Spleen (tissue), 7 donors: ENCODE data around the gene SMARCC2.

Source experiments
- POLR2A ChIP-seq, 3 donors: fragments of 450-650 bp; IDR thresholded peaks; one replicate each; pipeline ENCODE4 v1.5.1; 2017; ENCODE audit warnings: antibody characterized with exemption in 3 of 3, mild to moderate bottlenecking in 1 of 3
- POLR2AphosphoS5 ChIP-seq, 3 donors: sonication (generic); formaldehyde crosslinking; IDR thresholded peaks; one replicate each; pipeline ENCODE4 v1.5.1; 2017; ENCODE audit warnings: antibody characterized with exemption in 3 of 3
- TF ChIP-seq, protein P1 (sequence below), 11 experiments: fragments of 200-600 bp in 7 of 11; fragments of 450-650 bp in 4 of 11; sonication (generic) in 4 of 11; IDR thresholded peaks in 8 of 11; conservative IDR thresholded peaks in 3 of 11; 1 replicate in 7 of 11; 2 replicates in 4 of 11; pipeline versions ENCODE4 v1.4.0 to v1.8.0; 2016 to 2021; ENCODE audit warnings: antibody characterized with exemption in 11 of 11, inconsistent platforms in 4 of 11, mild to moderate bottlenecking in 1 of 11
- donor health status: DM: no; HTN: no; CAD: no; lungs with moderate emphysema.
- donor health status: DM: no; HTN: no; CAD: no.
- donor health status: DM: no; HTN: no; CAD: no.

DNA sequence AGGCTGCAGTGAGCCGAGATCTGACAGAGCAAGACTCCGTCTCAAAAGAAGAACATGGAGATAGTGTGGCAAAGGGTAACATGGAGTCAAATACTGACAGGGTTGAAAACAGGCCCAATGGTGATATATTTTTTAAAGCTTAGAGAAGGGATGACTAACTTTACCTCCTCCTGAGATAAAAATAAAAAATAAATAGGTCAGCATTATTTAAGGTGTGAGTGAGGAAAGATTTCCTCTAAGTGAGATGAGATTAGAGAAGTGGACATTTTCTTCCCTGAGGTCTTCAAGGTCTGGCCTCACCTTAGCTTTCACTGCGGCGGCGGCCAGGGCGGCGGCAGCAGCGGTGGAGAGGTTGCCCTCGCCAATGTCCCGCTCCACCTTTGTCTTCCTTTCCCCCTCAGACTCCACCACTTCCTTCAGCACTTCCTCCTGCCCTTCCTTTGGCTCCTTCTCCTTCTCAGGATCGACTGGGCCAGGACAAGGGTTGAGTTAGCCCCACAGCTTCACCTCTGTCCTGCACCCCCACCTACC, 20.0 kb downstream of the SMARCC2 start:
- TF ChIP-seq, protein P1, sequence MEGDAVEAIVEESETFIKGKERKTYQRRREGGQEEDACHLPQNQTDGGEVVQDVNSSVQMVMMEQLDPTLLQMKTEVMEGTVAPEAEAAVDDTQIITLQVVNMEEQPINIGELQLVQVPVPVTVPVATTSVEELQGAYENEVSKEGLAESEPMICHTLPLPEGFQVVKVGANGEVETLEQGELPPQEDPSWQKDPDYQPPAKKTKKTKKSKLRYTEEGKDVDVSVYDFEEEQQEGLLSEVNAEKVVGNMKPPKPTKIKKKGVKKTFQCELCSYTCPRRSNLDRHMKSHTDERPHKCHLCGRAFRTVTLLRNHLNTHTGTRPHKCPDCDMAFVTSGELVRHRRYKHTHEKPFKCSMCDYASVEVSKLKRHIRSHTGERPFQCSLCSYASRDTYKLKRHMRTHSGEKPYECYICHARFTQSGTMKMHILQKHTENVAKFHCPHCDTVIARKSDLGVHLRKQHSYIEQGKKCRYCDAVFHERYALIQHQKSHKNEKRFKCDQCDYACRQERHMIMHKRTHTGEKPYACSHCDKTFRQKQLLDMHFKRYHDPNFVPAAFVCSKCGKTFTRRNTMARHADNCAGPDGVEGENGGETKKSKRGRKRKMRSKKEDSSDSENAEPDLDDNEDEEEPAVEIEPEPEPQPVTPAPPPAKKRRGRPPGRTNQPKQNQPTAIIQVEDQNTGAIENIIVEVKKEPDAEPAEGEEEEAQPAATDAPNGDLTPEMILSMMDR (IDR thresholded peaks at IDR 0.05 in 8 of 11, conservative IDR thresholded peaks at IDR 0.05 in 3 of 11): no peak
- TF ChIP-seq POLR2A (IDR thresholded peaks at IDR 0.05): no peak
- TF ChIP-seq POLR2AphosphoS5 (IDR thresholded peaks at IDR 0.05): peak in 2 of 3 donors; percentile 5 to 70
